GM18867 (cell line): ENCODE results near the gene ART1.
"Not testable (repeated sequence)": the region's sequence is repeated elsewhere in the genome, so short reads cannot be mapped to it uniquely, and the experiment has no call there.

Experiments used
- ATAC-seq: cut with Tn5 transposase; IDR thresholded peaks from one replicate; pipeline ENCODE4 v1.9.1; 2021; ENCODE audit warnings: mild to moderate bottlenecking, moderate library complexity; ENCODE audit not compliant: unreplicated experiment

Gene ART1

GRCh38 chr11:3644817-3645235, at the start of gene ART1:
Gene ART1, plus strand, starts transcription at chr11:3645128. Its CDS starts 14,086 bp downstream, at chr11:3659214.
- no peak for ATAC-seq

- ATAC-seq = not testable (repeated sequence)
These were observed 47.2 kb upstream of the ART1 start for GRCh38 chr11:3597743-3598142.

DNA sequence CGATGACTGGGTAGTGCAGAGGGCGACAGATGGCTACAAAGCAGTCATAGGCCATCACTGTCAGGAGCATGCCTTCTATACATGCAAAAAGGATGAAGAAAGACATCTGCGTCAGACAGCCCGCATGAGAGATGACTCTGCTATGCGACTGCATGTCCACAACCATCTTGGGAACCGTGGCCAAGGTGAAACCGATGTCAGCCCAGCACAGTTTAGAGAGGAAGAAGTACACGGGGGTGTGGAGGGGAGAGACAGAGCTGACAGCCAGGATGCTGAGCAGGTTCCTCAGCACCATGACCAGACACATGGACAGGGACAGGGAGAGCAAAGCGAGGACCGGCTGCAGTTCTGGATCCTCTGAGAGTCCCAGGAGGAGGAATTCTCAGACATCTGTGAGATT, 44.7 kb upstream of the ART1 start:
- not testable (repeated sequence) for ATAC-seq

- no peak for ATAC-seq
These were observed 40.8 kb upstream of the ART1 start for GRCh38 chr11:3604167-3604566.

DNA sequence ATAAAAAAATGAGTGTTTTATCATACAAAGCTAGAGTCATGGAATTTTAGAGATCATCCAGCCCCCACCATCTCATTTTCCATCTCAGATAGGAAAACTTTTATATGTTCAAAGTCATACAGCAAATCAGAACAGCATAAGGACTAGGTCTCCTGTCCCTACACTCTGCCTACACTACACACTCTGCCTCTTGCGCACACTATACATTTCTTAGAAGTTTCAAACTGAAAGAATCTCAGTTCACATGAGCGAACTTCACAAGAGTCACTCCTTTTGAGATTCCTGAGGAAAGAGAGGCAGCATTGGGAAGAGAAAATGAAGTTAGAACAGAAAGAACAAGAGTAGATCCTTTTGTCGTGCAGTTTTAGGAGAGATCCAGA, 39.7 kb upstream of the ART1 start:
- ATAC-seq = no peak

DNA sequence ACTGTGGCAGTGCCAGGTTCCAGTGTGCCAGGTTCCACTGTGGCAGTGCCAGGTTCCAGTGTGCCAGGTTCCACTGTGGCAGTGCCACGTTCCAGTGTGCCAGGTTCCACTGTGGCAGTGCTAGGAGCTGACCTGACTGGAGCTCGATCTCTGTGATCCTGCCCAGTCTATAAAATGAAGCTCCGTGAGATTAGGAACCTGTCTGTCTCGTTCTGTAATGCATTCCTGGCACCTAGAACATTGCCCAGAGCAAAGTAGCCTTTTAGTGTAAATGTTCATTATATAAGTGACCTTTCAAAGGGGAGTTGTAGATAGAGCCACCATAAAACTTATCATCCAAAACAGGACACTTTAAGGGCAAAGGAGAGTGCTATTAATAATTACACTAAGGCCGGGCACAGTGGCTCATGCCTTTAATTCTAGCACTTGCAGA, 39.1 kb upstream of the ART1 start:
- no peak for ATAC-seq

- ATAC-seq = no peak
These were observed 35.3 kb upstream of the ART1 start for GRCh38 chr11:3609416-3610265.

DNA sequence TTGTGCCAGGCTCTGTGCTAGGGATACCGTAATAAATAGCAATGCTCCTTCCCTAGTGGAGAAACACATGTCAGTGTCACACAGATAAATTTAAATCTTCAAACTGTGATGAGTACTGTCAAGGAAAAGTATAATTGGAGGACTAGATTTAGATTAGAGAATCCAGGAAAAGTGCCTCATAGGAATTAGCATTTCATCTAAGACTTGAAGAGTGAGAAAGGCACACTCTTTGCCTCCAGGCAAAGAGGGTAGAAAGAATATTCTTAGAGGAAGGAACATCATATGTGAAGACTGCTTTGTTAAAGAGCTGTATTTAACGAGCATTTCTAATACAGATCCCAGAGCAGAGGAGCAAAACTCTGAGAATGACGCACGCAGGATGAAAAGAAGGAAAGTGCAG, 34.1 kb upstream of the ART1 start:
- no peak for ATAC-seq

GRCh38 chr11:3611976-3612678, 32.8 kb upstream of the ART1 start:
- ATAC-seq = no peak

- ATAC-seq = no peak
These were observed 30.8 kb upstream of the ART1 start for GRCh38 chr11:3613998-3614741.

GRCh38 chr11:3614742-3615171, 30.2 kb upstream of the ART1 start:
- ATAC-seq = peak; percentile 78

DNA sequence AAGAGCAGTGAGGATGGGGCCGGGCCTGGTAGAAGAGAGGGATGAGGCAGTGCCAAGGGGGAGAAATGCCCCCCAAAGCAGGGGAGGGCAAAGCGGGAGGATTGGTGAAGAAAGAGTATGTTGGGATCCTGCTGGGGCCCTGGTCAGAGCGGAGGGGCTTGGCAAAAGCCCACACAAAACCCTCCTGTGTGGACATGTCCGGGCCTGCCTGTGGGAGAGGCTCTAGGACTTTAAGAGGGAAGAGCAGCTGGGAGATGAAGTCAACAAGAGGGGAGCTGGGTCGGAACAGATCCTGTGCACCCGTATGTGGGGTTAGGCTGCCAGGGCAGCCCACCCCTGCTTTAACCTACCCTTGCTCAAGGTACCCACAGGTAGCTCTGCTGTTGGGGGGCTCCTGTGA, 28.9 kb upstream of the ART1 start:
- ATAC-seq = no peak

- ATAC-seq = no peak
These were observed 28.0 kb upstream of the ART1 start for GRCh38 chr11:3616721-3617460.

DNA sequence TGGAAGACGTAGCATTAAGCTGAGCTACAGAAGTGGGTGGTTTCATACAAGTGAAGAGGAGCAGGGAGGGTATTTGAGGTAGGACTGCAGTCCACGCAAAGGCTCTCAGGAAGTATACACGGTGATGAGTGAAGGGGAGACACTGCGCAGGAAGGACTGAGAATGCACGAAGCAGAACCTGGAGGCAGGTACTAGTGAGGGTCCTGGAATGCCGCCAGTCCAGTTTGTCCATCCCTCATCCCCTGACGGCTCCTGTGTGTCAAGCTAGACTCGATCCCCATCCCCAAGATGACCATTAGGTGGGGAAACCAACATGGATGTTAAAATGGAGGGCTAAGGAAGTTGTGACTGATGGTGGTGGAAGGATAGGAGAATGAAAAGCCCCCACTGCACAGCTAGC, 26.9 kb upstream of the ART1 start:
- no peak for ATAC-seq

DNA sequence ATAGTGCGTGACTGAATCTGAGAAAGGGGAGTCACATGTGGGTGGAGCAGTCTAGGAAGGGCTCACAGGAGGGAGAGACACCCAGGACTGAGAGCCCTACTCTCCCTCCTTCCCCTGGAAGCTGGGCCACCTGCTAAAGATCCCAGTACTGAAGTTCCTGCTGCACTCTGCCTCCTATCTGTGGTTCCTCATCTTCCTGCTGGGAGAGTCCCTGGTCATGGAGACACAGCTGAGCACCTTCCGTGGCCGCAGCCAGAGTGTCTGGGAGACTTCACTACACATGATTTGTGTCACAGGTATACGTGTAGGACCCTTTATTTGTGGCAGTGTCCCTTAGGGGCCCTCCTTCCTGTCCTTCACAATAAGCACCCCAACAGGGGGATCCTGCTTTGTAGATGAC, 22.4 kb upstream of the ART1 start:
- no peak for ATAC-seq

- ATAC-seq = no peak
These were observed 21.8 kb upstream of the ART1 start for GRCh38 chr11:3623121-3623520.

DNA sequence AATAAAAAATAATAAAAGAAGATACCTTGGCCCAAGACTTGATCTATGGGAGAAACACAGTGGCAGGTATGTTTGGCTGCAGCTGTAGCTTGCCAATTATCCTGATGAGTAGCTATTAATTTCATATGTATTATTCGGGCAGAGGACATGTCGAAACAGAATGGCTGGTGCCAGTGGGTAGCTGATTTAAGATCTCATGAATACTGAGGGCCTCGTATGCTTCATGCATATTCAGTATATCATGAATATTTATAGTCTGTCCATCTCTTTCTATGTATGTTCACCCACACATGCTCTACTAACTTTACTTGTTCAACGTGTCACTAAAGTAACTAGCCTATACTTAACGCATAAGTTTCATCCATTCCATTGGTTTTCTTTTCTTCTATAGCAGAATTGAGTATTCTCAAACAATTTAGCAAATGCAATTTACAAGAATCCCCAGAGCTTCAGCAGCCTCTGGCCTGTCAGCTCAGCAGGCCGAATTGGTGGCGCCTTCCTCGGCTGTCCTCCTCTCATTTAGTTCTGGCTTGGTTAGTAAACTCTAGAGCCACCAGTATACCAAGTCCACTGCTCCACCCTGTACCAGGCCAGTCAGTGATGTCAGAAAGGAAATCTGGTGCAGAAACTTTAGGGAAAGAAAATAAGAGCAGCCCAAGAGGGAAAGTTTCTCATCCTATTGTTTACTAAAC, 21.0 kb upstream of the ART1 start:
- ATAC-seq = no peak

GRCh38 chr11:3626250-3626960, 18.5 kb upstream of the ART1 start:
- ATAC-seq = no peak

GRCh38 chr11:3627291-3627690, 17.6 kb upstream of the ART1 start:
- ATAC-seq = no peak

DNA sequence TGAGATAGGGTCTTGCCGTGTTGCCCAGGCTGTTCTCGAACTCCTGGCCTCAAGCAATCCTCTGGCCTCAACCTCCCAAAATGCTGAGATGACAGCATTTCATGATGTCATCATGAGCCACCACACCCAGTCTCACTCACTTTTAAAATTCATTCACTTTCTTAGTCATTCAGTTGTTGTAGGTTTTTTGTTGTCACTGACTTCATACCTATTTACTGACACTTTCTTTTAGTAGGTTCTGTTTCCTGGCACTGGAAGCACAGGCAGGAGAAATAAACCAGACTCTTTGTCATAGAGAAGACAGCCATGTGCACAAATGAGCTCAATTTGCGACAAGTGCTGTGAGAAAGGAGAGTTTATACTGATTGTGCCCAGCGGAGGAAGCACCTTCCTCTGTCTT, 13.6 kb upstream of the ART1 start:
- no peak for ATAC-seq
